ENCODE measurements around the gene PKN1. TPM values are rescaled to one million over a fixed set of nuclear protein-coding genes. Genes with fewer than 3 reads are reported as not detected.
A peak's percentile ranks its signal among the peaks of the same experiment; 100 is the strongest.

PKN1 gene
- total RNA-seq, 1 experiment from 2014 or later, result 205 TPM

GRCh38 chr19:14418856-14419105, 14.3 kb upstream of the PKN1 start:
- in situ Hi-C loops (cut with HindIII; ENCODE audit: low pct_unique_long_range_greater_than_20kb, low sequenced_read_pairs), result no loop called here
- TSS peak; percentile 79 for BruUV-seq (replicated peaks)

GRCh38 chr19:14419106-14419813, 13.8 kb upstream of the PKN1 start, which contains the start of gene DDX39A:
Gene DDX39A, minus strand, starts transcription at chr19:14419341. Its CDS starts 6,121 bp downstream, at chr19:14413220.
- no TSS peak for BruUV-seq (replicated peaks)
- Histone ChIP-seq H3K9me3 (ENCODE audit: control insufficient read depth, insufficient read depth, low read depth, low read length) (no peaks in the 10 kb centered on the region), H3K27ac (ENCODE audit: low read length) (peak within 1 kb of the TSS; percentile 97), H3K4me1 (ENCODE audit: control insufficient read depth, insufficient read depth, low read length) (peaks cover 12% of the 10 kb centered on the region), H3K36me3 (ENCODE audit: control insufficient read depth, insufficient read depth, low read length) (peaks cover 2% of the 10 kb centered on the region; the same call in 1 of the 2 replicates), H3K27me3 (ENCODE audit: control insufficient read depth, insufficient read depth, low read length) (no peaks in the 10 kb centered on the region), H3K4me3 (ENCODE audit: low read depth in 2 of 2, low read length in 2 of 2) (peak within 1 kb of the TSS; percentile 76 to 85)
- peak; percentile 96 for ATAC-seq
- TF ChIP-seq CTCF (IDR thresholded peaks at IDR 0.05) (no peak), POLR2AphosphoS5 (IDR thresholded peaks at IDR 0.05; ENCODE audit: low read depth, low read length) (peak; percentile 94), REST (IDR thresholded peaks at IDR 0.05; ENCODE audit: insufficient read depth in 1 of 2, low read depth in 2 of 2, low read length in 1 of 2) (no peak), TCF7L2 (IDR thresholded peaks at IDR 0.05; ENCODE audit: low read depth, low read length) (no peak), SIN3A (IDR thresholded peaks at IDR 0.05; ENCODE audit: borderline replicate concordance, insufficient read depth, low read depth, low read length) (peak; percentile 72; the same call in 1 of the 2 replicates)
- ChIA-PET CTCF (no interaction called here), POLR2A (interaction anchor here (0.5 to 0.6 kb wide), 2 partner anchors 113 to 790 kb away, joined by 3 to 5 read pairs; no protein-coding TSS in a partner anchor)
- DNase-seq (ENCODE audit: low read depth, low spot score), result peak; percentile 93
- intact Hi-C loops (cut with micrococcal nuclease; ENCODE audit: unreplicated experiment) (no loop called here), in situ Hi-C loops (cut with HindIII; ENCODE audit: low pct_unique_long_range_greater_than_20kb, low sequenced_read_pairs) (no loop called here)

More at GRCh38 chr19:14418856-14419105, 14.3 kb upstream of the PKN1 start:
- Histone ChIP-seq H3K9me3 (ENCODE audit: control insufficient read depth, insufficient read depth, low read depth, low read length) (no peaks in the 10 kb centered on the region), H3K27me3 (ENCODE audit: control insufficient read depth, insufficient read depth, low read length) (no peaks in the 10 kb centered on the region), H3K4me3 (ENCODE audit: low read depth in 2 of 2, low read length in 2 of 2) (peak overlapping the region; percentile 76 to 85), H3K4me1 (ENCODE audit: control insufficient read depth, insufficient read depth, low read length) (peaks cover 16% of the 10 kb centered on the region), H3K36me3 (ENCODE audit: control insufficient read depth, insufficient read depth, low read length) (peaks cover 2% of the 10 kb centered on the region; the same call in 1 of the 2 replicates), H3K27ac (ENCODE audit: low read length) (peak overlapping the region; percentile 86)
- ATAC-seq (peak; percentile 82), DNase-seq (ENCODE audit: low read depth, low spot score) (no peak)
- intact Hi-C loops (cut with micrococcal nuclease; ENCODE audit: unreplicated experiment), result no loop called here
- ChIA-PET POLR2A (no interaction called here), CTCF (no interaction called here)
- 0 out of 2 replicates have a peak, but pooled peaks have one; percentile 89 for TF ChIP-seq SIN3A (IDR thresholded peaks at IDR 0.05; ENCODE audit: borderline replicate concordance, insufficient read depth, low read depth, low read length)
- TF ChIP-seq CTCF (IDR thresholded peaks at IDR 0.05), result no peak
